ENCODE data around the gene MOCOS. TPM values are rescaled to one million over a fixed set of nuclear protein-coding genes. Genes with fewer than 3 reads are reported as not detected.

MOCOS gene
- polyA plus RNA-seq, 2 donors = 1.2 to 4.2 TPM

DNA sequence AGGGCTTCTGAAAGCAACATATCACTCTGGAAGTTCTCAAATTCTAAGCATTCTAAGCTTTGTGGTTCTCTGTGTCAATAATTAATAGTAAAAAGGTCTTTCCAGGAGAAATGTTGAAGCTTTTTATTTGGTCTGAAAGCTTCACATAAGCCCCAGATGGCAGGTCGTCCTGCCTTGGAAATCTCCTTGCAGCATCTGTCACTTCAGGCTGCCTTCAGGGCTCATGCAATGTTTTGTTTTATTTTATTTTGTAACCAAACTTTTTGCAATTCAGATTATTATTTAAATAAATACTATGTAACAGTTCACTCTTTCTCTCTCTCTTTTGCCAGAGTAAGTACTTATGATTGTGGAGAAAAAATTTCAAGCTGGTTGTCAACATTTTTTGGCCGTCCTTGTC is 63.5 kb downstream of the MOCOS start:
- WGBS, 2 donors = 69 to 77% methylated on average over 2 of the region's 2 CpGs
- Histone ChIP-seq H3K4me1 (ENCODE audit: control insufficient read depth in 2 of 2, insufficient read depth in 2 of 2, low read length in 1 of 2) (no peaks in the 10 kb centered on the region), H3K27me3 (ENCODE audit: control insufficient read depth in 1 of 2, insufficient read depth in 2 of 2, low read length in 2 of 2) (no peaks in the 10 kb centered on the region)

DNA sequence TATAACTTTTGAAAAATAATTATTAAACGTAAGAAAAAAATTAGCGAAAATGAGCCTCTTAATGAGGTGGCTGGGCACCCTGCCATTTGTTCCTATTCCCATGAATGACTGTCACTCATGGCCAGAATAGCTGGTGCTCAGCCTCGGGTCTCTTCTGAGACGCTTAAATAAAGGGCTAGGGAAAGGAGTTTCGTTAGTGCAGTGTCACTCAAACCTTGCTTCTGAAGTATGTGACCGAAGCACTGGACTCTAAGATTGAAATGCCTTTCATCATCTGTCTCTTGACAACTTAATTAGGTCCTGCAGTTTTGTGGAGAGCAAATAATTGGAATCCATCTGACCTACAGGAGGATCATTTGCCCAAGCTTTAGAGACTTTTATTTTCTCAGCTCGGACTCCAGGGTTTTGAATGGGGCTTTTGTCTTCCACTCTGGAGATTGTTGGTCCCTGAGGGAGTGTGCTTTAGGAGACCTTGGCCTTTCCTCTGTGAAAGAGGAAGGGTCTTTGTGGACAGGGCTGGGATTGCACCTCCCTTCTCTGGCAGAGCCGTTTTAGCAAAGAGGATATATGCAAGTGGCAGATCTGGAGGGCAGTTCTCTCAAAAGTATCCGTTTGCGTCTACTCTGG is 67.9 kb downstream of the MOCOS start:
- Histone ChIP-seq H3K4me3 (ENCODE audit: low read depth in 1 of 2, low read length in 2 of 2) (no peak overlapping the region), H3K36me3 (ENCODE audit: control insufficient read depth in 2 of 2, insufficient read depth in 2 of 2, low read length in 1 of 2) (peaks cover 0 to 3% of the 10 kb centered on the region in 2 donors), H3K27me3 (ENCODE audit: control insufficient read depth in 1 of 2, insufficient read depth in 2 of 2, low read length in 2 of 2) (no peaks in the 10 kb centered on the region), H3K4me1 (ENCODE audit: control insufficient read depth in 2 of 2, insufficient read depth in 2 of 2, low read length in 1 of 2) (no peaks in the 10 kb centered on the region), H3K27ac (ENCODE audit: low read depth in 2 of 2, low read length in 1 of 2) (no peak overlapping the region), H3K9me3 (ENCODE audit: control insufficient read depth in 2 of 2, insufficient read depth in 1 of 2, low read depth in 1 of 2, low read length in 1 of 2) (no peaks in the 10 kb centered on the region)
- WGBS, 2 donors = 78% methylated on average over 10 of the region's 10 CpGs

More for the DNA sequence above, 63.5 kb downstream of the MOCOS start:
- Histone ChIP-seq H3K9me3 (ENCODE audit: control insufficient read depth in 2 of 2, insufficient read depth in 1 of 2, low read depth in 1 of 2, low read length in 1 of 2) (no peaks in the 10 kb centered on the region), H3K27ac (ENCODE audit: low read depth in 2 of 2, low read length in 1 of 2) (no peak overlapping the region), H3K4me3 (ENCODE audit: low read depth in 1 of 2, low read length in 2 of 2) (no peak overlapping the region), H3K36me3 (ENCODE audit: control insufficient read depth in 2 of 2, insufficient read depth in 2 of 2, low read length in 1 of 2) (no peaks in the 10 kb centered on the region)

DNA sequence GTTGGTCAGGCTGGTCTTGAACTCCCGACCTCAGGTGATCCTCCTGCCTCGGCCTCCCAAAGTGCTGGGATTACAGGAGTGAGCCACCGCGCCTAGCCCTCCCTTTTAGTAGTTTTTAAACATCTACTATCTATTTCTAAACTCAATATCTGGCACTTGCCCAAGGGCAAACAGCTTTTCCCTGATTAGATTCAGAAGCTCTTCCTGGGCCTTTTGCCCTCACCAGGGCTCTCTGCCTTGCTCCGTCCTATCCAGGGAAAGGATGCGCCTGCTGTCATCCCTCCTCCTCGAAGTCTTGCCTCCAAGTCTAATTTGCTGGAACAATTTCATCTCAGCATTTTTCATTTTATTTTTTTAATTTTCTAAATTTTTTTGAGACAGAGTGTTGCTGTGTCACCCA is 68.8 kb downstream of the MOCOS start:
- Histone ChIP-seq H3K9me3 (ENCODE audit: control insufficient read depth in 2 of 2, insufficient read depth in 1 of 2, low read depth in 1 of 2, low read length in 1 of 2) (no peaks in the 10 kb centered on the region), H3K4me1 (ENCODE audit: control insufficient read depth in 2 of 2, insufficient read depth in 2 of 2, low read length in 1 of 2) (no peaks in the 10 kb centered on the region), H3K27ac (ENCODE audit: low read depth in 2 of 2, low read length in 1 of 2) (no peak overlapping the region), H3K27me3 (ENCODE audit: control insufficient read depth in 1 of 2, insufficient read depth in 2 of 2, low read length in 2 of 2) (no peaks in the 10 kb centered on the region), H3K36me3 (ENCODE audit: control insufficient read depth in 2 of 2, insufficient read depth in 2 of 2, low read length in 1 of 2) (peaks cover 0 to 3% of the 10 kb centered on the region in 2 donors), H3K4me3 (ENCODE audit: low read depth in 1 of 2, low read length in 2 of 2) (no peak overlapping the region)
- 90% methylated on average over 7 of the region's 7 CpGs for WGBS, 2 donors

DNA sequence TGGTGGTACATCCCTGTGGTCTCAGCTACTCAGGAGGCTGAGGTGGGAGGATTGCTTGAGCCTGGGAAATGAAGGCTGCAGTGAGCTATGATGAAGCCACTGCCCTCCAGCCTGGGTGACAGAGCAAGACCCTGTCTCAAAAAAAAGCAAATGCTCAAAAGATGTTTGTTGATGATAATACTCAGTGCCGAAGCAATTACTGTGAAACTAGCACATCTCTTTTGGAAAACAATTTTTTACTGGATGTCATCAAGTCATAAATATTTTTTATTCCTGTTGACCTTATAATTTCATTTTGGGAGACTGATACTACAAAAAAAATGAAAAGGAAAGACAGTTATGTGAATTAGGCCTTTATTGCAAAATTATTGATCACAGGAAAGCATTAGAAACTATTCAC is 75.7 kb downstream of the MOCOS start:
- H3K4me3 ChIP-seq (ENCODE audit: low read depth in 1 of 2, low read length in 2 of 2) = no peak overlapping the region
- no peak overlapping the region for H3K27ac ChIP-seq (ENCODE audit: low read depth in 2 of 2, low read length in 1 of 2)
- H3K4me1 ChIP-seq (ENCODE audit: control insufficient read depth in 2 of 2, insufficient read depth in 2 of 2, low read length in 1 of 2) = no peaks in the 10 kb centered on the region
- WGBS, 2 donors = 91 to 95% methylated on average over 1 of the region's 1 CpG
- H3K27me3 ChIP-seq (ENCODE audit: control insufficient read depth in 1 of 2, insufficient read depth in 2 of 2, low read length in 2 of 2) = no peaks in the 10 kb centered on the region
- H3K36me3 ChIP-seq (ENCODE audit: control insufficient read depth in 2 of 2, insufficient read depth in 2 of 2, low read length in 1 of 2) = no peaks in the 10 kb centered on the region
- no peaks in the 10 kb centered on the region for H3K9me3 ChIP-seq (ENCODE audit: control insufficient read depth in 2 of 2, insufficient read depth in 1 of 2, low read depth in 1 of 2, low read length in 1 of 2)

DNA sequence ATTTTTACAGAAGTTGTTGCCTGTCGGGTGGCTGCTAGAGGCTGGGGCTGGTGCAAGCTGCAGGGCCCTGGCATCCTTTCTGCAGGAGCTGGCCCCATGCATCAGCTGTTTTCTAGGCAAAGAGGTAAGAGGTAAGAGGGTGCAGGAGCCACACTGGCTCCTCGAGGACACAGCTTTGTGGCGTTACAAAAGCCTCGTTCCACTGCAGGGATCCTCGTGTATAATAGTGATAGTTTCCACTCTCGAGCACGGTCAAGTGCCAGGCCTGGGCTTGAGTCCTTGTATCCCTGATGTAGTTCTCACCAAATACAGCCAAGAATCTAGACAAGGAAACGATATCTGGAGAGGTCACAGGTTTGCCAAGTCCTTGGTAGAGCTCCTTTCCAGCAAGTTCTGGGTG is 77.0 kb downstream of the MOCOS start:
- Histone ChIP-seq H3K27ac (ENCODE audit: low read depth in 2 of 2, low read length in 1 of 2) (no peak overlapping the region), H3K4me3 (ENCODE audit: low read depth in 1 of 2, low read length in 2 of 2) (no peak overlapping the region), H3K9me3 (ENCODE audit: control insufficient read depth in 2 of 2, insufficient read depth in 1 of 2, low read depth in 1 of 2, low read length in 1 of 2) (no peaks in the 10 kb centered on the region), H3K36me3 (ENCODE audit: control insufficient read depth in 2 of 2, insufficient read depth in 2 of 2, low read length in 1 of 2) (no peaks in the 10 kb centered on the region), H3K4me1 (ENCODE audit: control insufficient read depth in 2 of 2, insufficient read depth in 2 of 2, low read length in 1 of 2) (no peaks in the 10 kb centered on the region), H3K27me3 (ENCODE audit: control insufficient read depth in 1 of 2, insufficient read depth in 2 of 2, low read length in 2 of 2) (no peaks in the 10 kb centered on the region)
- 88 to 94% methylated on average over 8 of the region's 8 CpGs for WGBS, 2 donors

DNA sequence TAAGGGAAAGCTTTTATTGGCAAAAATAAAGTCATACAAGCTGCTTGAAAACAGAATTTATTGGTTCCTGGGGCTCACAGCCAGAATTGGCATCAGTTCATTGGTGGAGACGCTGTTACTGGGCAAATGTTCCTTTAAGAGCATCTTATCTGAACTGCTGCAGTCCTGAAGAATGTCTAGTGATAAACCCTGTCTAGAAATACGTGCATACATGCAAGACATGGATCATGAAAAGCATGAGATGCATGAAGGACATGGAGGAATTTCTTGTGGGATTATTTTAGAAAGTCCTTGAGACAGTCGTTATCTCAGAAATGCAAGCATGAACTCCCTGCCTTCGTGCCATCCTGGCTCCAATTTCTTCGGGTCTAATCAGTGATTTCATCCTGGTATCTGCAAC is 77.7 kb downstream of the MOCOS start:
- Histone ChIP-seq H3K36me3 (ENCODE audit: control insufficient read depth in 2 of 2, insufficient read depth in 2 of 2, low read length in 1 of 2) (peaks cover 0 to 4% of the 10 kb centered on the region in 2 donors), H3K27me3 (ENCODE audit: control insufficient read depth in 1 of 2, insufficient read depth in 2 of 2, low read length in 2 of 2) (no peaks in the 10 kb centered on the region), H3K27ac (ENCODE audit: low read depth in 2 of 2, low read length in 1 of 2) (no peak overlapping the region), H3K4me1 (ENCODE audit: control insufficient read depth in 2 of 2, insufficient read depth in 2 of 2, low read length in 1 of 2) (no peaks in the 10 kb centered on the region), H3K9me3 (ENCODE audit: control insufficient read depth in 2 of 2, insufficient read depth in 1 of 2, low read depth in 1 of 2, low read length in 1 of 2) (no peaks in the 10 kb centered on the region), H3K4me3 (ENCODE audit: low read depth in 1 of 2, low read length in 2 of 2) (no peak overlapping the region)
- 52 to 54% methylated on average over 5 of the region's 5 CpGs for WGBS, 2 donors

DNA sequence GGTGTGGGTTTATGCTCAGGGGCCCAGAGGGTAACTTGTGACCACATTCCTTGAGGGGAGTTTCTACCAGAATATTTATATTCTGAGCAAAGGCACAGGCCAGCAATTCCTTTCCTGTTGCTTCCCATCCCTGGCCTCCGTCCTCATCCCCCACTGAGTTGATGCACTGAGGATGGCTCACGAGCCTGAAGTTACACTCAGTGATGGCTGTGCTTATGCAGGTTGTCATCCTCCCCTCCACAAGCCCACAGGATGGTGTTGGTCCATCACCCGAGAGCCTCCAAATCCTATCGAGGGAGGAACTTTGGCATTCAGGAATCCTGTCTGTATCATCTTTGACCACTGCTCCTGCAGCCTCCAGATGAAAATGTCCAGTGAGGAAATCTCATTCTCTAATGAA is 81.9 kb downstream of the MOCOS start:
- Histone ChIP-seq H3K27ac (ENCODE audit: low read depth in 2 of 2, low read length in 1 of 2) (no peak overlapping the region), H3K36me3 (ENCODE audit: control insufficient read depth in 2 of 2, insufficient read depth in 2 of 2, low read length in 1 of 2) (peaks cover 0 to 5% of the 10 kb centered on the region in 2 donors), H3K9me3 (ENCODE audit: control insufficient read depth in 2 of 2, insufficient read depth in 1 of 2, low read depth in 1 of 2, low read length in 1 of 2) (no peaks in the 10 kb centered on the region), H3K4me1 (ENCODE audit: control insufficient read depth in 2 of 2, insufficient read depth in 2 of 2, low read length in 1 of 2) (no peaks in the 10 kb centered on the region), H3K4me3 (ENCODE audit: low read depth in 1 of 2, low read length in 2 of 2) (no peak overlapping the region), H3K27me3 (ENCODE audit: control insufficient read depth in 1 of 2, insufficient read depth in 2 of 2, low read length in 2 of 2) (no peaks in the 10 kb centered on the region)
- WGBS, 2 donors = 77 to 82% methylated on average over 4 of the region's 4 CpGs

GRCh38 chr18:36271153-36271552 is 83.9 kb downstream of the MOCOS start:
- no peaks in the 10 kb centered on the region for H3K9me3 ChIP-seq (ENCODE audit: control insufficient read depth in 2 of 2, insufficient read depth in 1 of 2, low read depth in 1 of 2, low read length in 1 of 2)
- H3K36me3 ChIP-seq (ENCODE audit: control insufficient read depth in 2 of 2, insufficient read depth in 2 of 2, low read length in 1 of 2) = peaks cover 0 to 5% of the 10 kb centered on the region in 2 donors
- H3K4me3 ChIP-seq (ENCODE audit: low read depth in 1 of 2, low read length in 2 of 2) = no peak overlapping the region
- H3K27ac ChIP-seq (ENCODE audit: low read depth in 2 of 2, low read length in 1 of 2) = no peak overlapping the region
- no peaks in the 10 kb centered on the region for H3K27me3 ChIP-seq (ENCODE audit: control insufficient read depth in 1 of 2, insufficient read depth in 2 of 2, low read length in 2 of 2)
- H3K4me1 ChIP-seq (ENCODE audit: control insufficient read depth in 2 of 2, insufficient read depth in 2 of 2, low read length in 1 of 2) = no peaks in the 10 kb centered on the region

DNA sequence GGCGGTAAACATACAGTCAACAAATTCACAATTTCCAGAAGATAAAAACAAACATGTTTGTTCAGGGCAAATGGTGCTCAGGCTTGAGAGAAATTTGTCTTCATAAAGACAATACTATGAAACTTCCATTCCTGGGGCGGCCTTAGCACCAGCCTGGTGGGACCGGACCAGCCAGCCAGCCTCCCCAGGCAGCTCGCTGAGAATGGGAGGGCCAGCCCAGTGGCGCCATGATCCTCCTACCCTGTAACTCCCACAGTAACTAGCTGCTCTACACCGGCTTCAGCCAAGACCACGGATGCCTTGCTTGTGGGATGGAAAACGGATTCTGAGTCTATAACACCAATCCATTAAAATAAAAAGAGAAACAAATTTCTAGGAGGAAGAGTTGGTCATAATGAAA is 86.0 kb downstream of the MOCOS start:
- Histone ChIP-seq H3K4me1 (ENCODE audit: control insufficient read depth in 2 of 2, insufficient read depth in 2 of 2, low read length in 1 of 2) (no peaks in the 10 kb centered on the region), H3K27me3 (ENCODE audit: control insufficient read depth in 1 of 2, insufficient read depth in 2 of 2, low read length in 2 of 2) (no peaks in the 10 kb centered on the region), H3K9me3 (ENCODE audit: control insufficient read depth in 2 of 2, insufficient read depth in 1 of 2, low read depth in 1 of 2, low read length in 1 of 2) (no peaks in the 10 kb centered on the region), H3K4me3 (ENCODE audit: low read depth in 1 of 2, low read length in 2 of 2) (no peak overlapping the region), H3K36me3 (ENCODE audit: control insufficient read depth in 2 of 2, insufficient read depth in 2 of 2, low read length in 1 of 2) (peaks cover 0 to 5% of the 10 kb centered on the region in 2 donors), H3K27ac (ENCODE audit: low read depth in 2 of 2, low read length in 1 of 2) (no peak overlapping the region)
- 93 to 95% methylated on average over 8 of the region's 8 CpGs for WGBS, 2 donors

DNA sequence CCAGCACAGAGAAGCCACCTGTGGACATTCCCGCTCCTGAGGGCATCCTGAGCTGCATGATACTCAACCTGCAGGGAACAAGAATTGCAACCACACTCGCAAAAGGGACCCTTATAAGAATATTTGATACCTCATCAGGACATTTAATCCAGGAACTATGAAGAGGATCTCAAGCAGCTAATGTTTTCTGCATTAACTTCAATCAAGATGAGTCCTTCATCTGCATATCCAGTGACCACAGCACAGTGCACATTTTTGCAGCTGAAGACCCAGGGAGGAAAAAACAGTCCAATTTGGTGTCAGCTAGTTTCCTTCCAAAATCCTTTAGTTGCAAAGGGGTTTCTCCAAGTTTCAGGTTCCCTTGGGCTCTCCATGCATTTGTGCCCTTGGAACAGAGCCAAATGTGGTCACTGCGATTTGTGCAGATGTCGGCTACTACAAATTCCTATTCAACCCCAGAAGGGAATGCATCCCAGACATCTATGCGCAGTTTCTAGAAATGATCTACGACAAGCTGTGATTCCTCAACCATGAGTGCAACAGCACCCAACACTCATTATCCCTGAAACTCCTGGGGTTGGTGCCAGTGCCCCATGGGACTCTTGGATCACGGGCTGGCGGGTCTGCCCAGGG is 86.9 kb downstream of the MOCOS start:
- no peak overlapping the region for H3K4me3 ChIP-seq (ENCODE audit: low read depth in 1 of 2, low read length in 2 of 2)
- no peaks in the 10 kb centered on the region for H3K27me3 ChIP-seq (ENCODE audit: control insufficient read depth in 1 of 2, insufficient read depth in 2 of 2, low read length in 2 of 2)
- H3K36me3 ChIP-seq (ENCODE audit: control insufficient read depth in 2 of 2, insufficient read depth in 2 of 2, low read length in 1 of 2) = peaks cover 0 to 5% of the 10 kb centered on the region in 2 donors
- WGBS, 2 donors = 91 to 96% methylated on average over 8 of the region's 8 CpGs
- H3K4me1 ChIP-seq (ENCODE audit: control insufficient read depth in 2 of 2, insufficient read depth in 2 of 2, low read length in 1 of 2) = no peaks in the 10 kb centered on the region
- no peaks in the 10 kb centered on the region for H3K9me3 ChIP-seq (ENCODE audit: control insufficient read depth in 2 of 2, insufficient read depth in 1 of 2, low read depth in 1 of 2, low read length in 1 of 2)
- no peak overlapping the region for H3K27ac ChIP-seq (ENCODE audit: low read depth in 2 of 2, low read length in 1 of 2)

All from esophagus (tissue), 2 donors.